Measurements from ENCODE around the gene EML4.
"Not testable (repeated sequence)": the region's sequence is repeated elsewhere in the genome, so short reads cannot be mapped to it uniquely, and the experiment has no call there.

EML4 gene

GRCh38 chr2:42342061-42342794 is 173.1 kb downstream of the EML4 start:
- H3K9ac ChIP-seq (ENCODE audit: low read depth in 1 of 2, low read length in 2 of 2) = no peak overlapping the region
- no peak overlapping the region for H3K4me3 ChIP-seq (ENCODE audit: low read depth in 1 of 2, low read length in 2 of 2)
- no peak overlapping the region for H3K27ac ChIP-seq (ENCODE audit: low read depth, low read length)
- H3K4me1 ChIP-seq (ENCODE audit: control insufficient read depth in 1 of 2, insufficient read depth in 2 of 2, low read length in 2 of 2) = peaks cover 0 to 11% of the 10 kb centered on the region in 2 donors
- H3K27me3 ChIP-seq (ENCODE audit: control insufficient read depth in 1 of 2, insufficient read depth in 2 of 2, low read length in 2 of 2) = no peaks in the 10 kb centered on the region
- no peaks in the 10 kb centered on the region for H3K9me3 ChIP-seq (ENCODE audit: control insufficient read depth in 1 of 2, low read length in 2 of 2)
- peaks cover 16 to 40% of the 10 kb centered on the region in 2 donors for H3K36me3 ChIP-seq (ENCODE audit: control insufficient read depth in 1 of 2, insufficient read depth in 2 of 2, low read length in 2 of 2)

GRCh38 chr2:42342795-42343241 is 173.7 kb downstream of the EML4 start:
- H3K36me3 ChIP-seq (ENCODE audit: control insufficient read depth in 1 of 2, insufficient read depth in 2 of 2, low read length in 2 of 2) = peaks cover 14 to 37% of the 10 kb centered on the region in 2 donors
- no peaks in the 10 kb centered on the region for H3K9me3 ChIP-seq (ENCODE audit: control insufficient read depth in 1 of 2, low read length in 2 of 2)
- H3K9ac ChIP-seq (ENCODE audit: low read depth in 1 of 2, low read length in 2 of 2) = no peak overlapping the region
- H3K4me3 ChIP-seq (ENCODE audit: low read depth in 1 of 2, low read length in 2 of 2) = no peak overlapping the region
- H3K27me3 ChIP-seq (ENCODE audit: control insufficient read depth in 1 of 2, insufficient read depth in 2 of 2, low read length in 2 of 2) = no peaks in the 10 kb centered on the region
- no peak overlapping the region for H3K27ac ChIP-seq (ENCODE audit: low read depth, low read length)
- peaks cover 0 to 11% of the 10 kb centered on the region in 2 donors for H3K4me1 ChIP-seq (ENCODE audit: control insufficient read depth in 1 of 2, insufficient read depth in 2 of 2, low read length in 2 of 2)

GRCh38 chr2:42345986-42346385 is 176.8 kb downstream of the EML4 start:
- no peak overlapping the region for H3K9ac ChIP-seq (ENCODE audit: low read depth in 1 of 2, low read length in 2 of 2)
- peaks cover 13 to 33% of the 10 kb centered on the region in 2 donors for H3K36me3 ChIP-seq (ENCODE audit: control insufficient read depth in 1 of 2, insufficient read depth in 2 of 2, low read length in 2 of 2)
- no peak overlapping the region for H3K4me3 ChIP-seq (ENCODE audit: low read depth in 1 of 2, low read length in 2 of 2)
- peaks cover 0 to 11% of the 10 kb centered on the region in 2 donors for H3K4me1 ChIP-seq (ENCODE audit: control insufficient read depth in 1 of 2, insufficient read depth in 2 of 2, low read length in 2 of 2)
- no peaks in the 10 kb centered on the region for H3K9me3 ChIP-seq (ENCODE audit: control insufficient read depth in 1 of 2, low read length in 2 of 2)
- H3K27ac ChIP-seq (ENCODE audit: low read depth, low read length) = no peak overlapping the region
- H3K27me3 ChIP-seq (ENCODE audit: control insufficient read depth in 1 of 2, insufficient read depth in 2 of 2, low read length in 2 of 2) = no peaks in the 10 kb centered on the region

- not testable (repeated sequence) for H3K9me3 ChIP-seq (ENCODE audit: control insufficient read depth in 1 of 2, low read length in 2 of 2); H3K9ac ChIP-seq (ENCODE audit: low read depth in 1 of 2, low read length in 2 of 2); H3K4me3 ChIP-seq (ENCODE audit: low read depth in 1 of 2, low read length in 2 of 2); H3K27ac ChIP-seq (ENCODE audit: low read depth, low read length); H3K27me3 ChIP-seq (ENCODE audit: control insufficient read depth in 1 of 2, insufficient read depth in 2 of 2, low read length in 2 of 2)
- peaks cover 0 to 11% of the 10 kb centered on the region in 2 donors for H3K4me1 ChIP-seq (ENCODE audit: control insufficient read depth in 1 of 2, insufficient read depth in 2 of 2, low read length in 2 of 2)
- peaks cover 13 to 37% of the 10 kb centered on the region in 2 donors for H3K36me3 ChIP-seq (ENCODE audit: control insufficient read depth in 1 of 2, insufficient read depth in 2 of 2, low read length in 2 of 2)
These were observed 177.7 kb downstream of the EML4 start for GRCh38 chr2:42346856-42347255.

GRCh38 chr2:42347518-42347917 is 178.4 kb downstream of the EML4 start:
- H3K27me3 ChIP-seq (ENCODE audit: control insufficient read depth in 1 of 2, insufficient read depth in 2 of 2, low read length in 2 of 2); H3K9me3 ChIP-seq (ENCODE audit: control insufficient read depth in 1 of 2, low read length in 2 of 2); H3K4me3 ChIP-seq (ENCODE audit: low read depth in 1 of 2, low read length in 2 of 2); H3K27ac ChIP-seq (ENCODE audit: low read depth, low read length); H3K9ac ChIP-seq (ENCODE audit: low read depth in 1 of 2, low read length in 2 of 2); H3K4me1 ChIP-seq (ENCODE audit: control insufficient read depth in 1 of 2, insufficient read depth in 2 of 2, low read length in 2 of 2): not testable (repeated sequence)
- H3K36me3 ChIP-seq (ENCODE audit: control insufficient read depth in 1 of 2, insufficient read depth in 2 of 2, low read length in 2 of 2) = peaks cover 13 to 44% of the 10 kb centered on the region in 2 donors

- H3K36me3 ChIP-seq (ENCODE audit: control insufficient read depth in 1 of 2, insufficient read depth in 2 of 2, low read length in 2 of 2) = peaks cover 13 to 40% of the 10 kb centered on the region in 2 donors
- H3K9ac ChIP-seq (ENCODE audit: low read depth in 1 of 2, low read length in 2 of 2) = no peak overlapping the region
- no peaks in the 10 kb centered on the region for H3K27me3 ChIP-seq (ENCODE audit: control insufficient read depth in 1 of 2, insufficient read depth in 2 of 2, low read length in 2 of 2)
- H3K27ac ChIP-seq (ENCODE audit: low read depth, low read length) = no peak overlapping the region
- no peak overlapping the region for H3K4me3 ChIP-seq (ENCODE audit: low read depth in 1 of 2, low read length in 2 of 2)
- peaks cover 0 to 5% of the 10 kb centered on the region in 2 donors for H3K4me1 ChIP-seq (ENCODE audit: control insufficient read depth in 1 of 2, insufficient read depth in 2 of 2, low read length in 2 of 2)
- H3K9me3 ChIP-seq (ENCODE audit: control insufficient read depth in 1 of 2, low read length in 2 of 2) = no peaks in the 10 kb centered on the region
These were observed 179.1 kb downstream of the EML4 start for GRCh38 chr2:42348113-42348805.

- Histone ChIP-seq H3K4me3 (ENCODE audit: low read depth in 1 of 2, low read length in 2 of 2) (no peak overlapping the region), H3K4me1 (ENCODE audit: control insufficient read depth in 1 of 2, insufficient read depth in 2 of 2, low read length in 2 of 2) (peaks cover 0 to 16% of the 10 kb centered on the region in 2 donors), H3K9me3 (ENCODE audit: control insufficient read depth in 1 of 2, low read length in 2 of 2) (no peaks in the 10 kb centered on the region), H3K36me3 (ENCODE audit: control insufficient read depth in 1 of 2, insufficient read depth in 2 of 2, low read length in 2 of 2) (peaks cover 10 to 35% of the 10 kb centered on the region in 2 donors), H3K27ac (ENCODE audit: low read depth, low read length) (no peak overlapping the region), H3K9ac (ENCODE audit: low read depth in 1 of 2, low read length in 2 of 2) (no peak overlapping the region), H3K27me3 (ENCODE audit: control insufficient read depth in 1 of 2, insufficient read depth in 2 of 2, low read length in 2 of 2) (no peaks in the 10 kb centered on the region)
These were observed 181.4 kb downstream of the EML4 start for GRCh38 chr2:42350434-42351063.

GRCh38 chr2:42351864-42352263 is 182.7 kb downstream of the EML4 start:
- peaks cover 0 to 16% of the 10 kb centered on the region in 2 donors for H3K4me1 ChIP-seq (ENCODE audit: control insufficient read depth in 1 of 2, insufficient read depth in 2 of 2, low read length in 2 of 2)
- peaks cover 3 to 25% of the 10 kb centered on the region in 2 donors for H3K36me3 ChIP-seq (ENCODE audit: control insufficient read depth in 1 of 2, insufficient read depth in 2 of 2, low read length in 2 of 2)

GRCh38 chr2:42353792-42354429 is 184.8 kb downstream of the EML4 start:
- H3K9ac ChIP-seq (ENCODE audit: low read depth in 1 of 2, low read length in 2 of 2) = no peak overlapping the region
- H3K36me3 ChIP-seq (ENCODE audit: control insufficient read depth in 1 of 2, insufficient read depth in 2 of 2, low read length in 2 of 2) = peaks cover 3 to 25% of the 10 kb centered on the region in 2 donors
- H3K9me3 ChIP-seq (ENCODE audit: control insufficient read depth in 1 of 2, low read length in 2 of 2) = no peaks in the 10 kb centered on the region
- H3K4me1 ChIP-seq (ENCODE audit: control insufficient read depth in 1 of 2, insufficient read depth in 2 of 2, low read length in 2 of 2) = peaks cover under 1 to 21% of the 10 kb centered on the region in 2 donors
- H3K4me3 ChIP-seq (ENCODE audit: low read depth in 1 of 2, low read length in 2 of 2) = no peak overlapping the region
- H3K27ac ChIP-seq (ENCODE audit: low read depth, low read length) = no peak overlapping the region
- no peaks in the 10 kb centered on the region for H3K27me3 ChIP-seq (ENCODE audit: control insufficient read depth in 1 of 2, insufficient read depth in 2 of 2, low read length in 2 of 2)

More at GRCh38 chr2:42351864-42352263, 182.7 kb downstream of the EML4 start:
- no peak overlapping the region for H3K4me3 ChIP-seq (ENCODE audit: low read depth in 1 of 2, low read length in 2 of 2)
- no peak overlapping the region for H3K27ac ChIP-seq (ENCODE audit: low read depth, low read length)
- H3K9ac ChIP-seq (ENCODE audit: low read depth in 1 of 2, low read length in 2 of 2) = no peak overlapping the region
- no peaks in the 10 kb centered on the region for H3K27me3 ChIP-seq (ENCODE audit: control insufficient read depth in 1 of 2, insufficient read depth in 2 of 2, low read length in 2 of 2)
- no peaks in the 10 kb centered on the region for H3K9me3 ChIP-seq (ENCODE audit: control insufficient read depth in 1 of 2, low read length in 2 of 2)
